Ovary (tissue), 9 donors: ENCODE measurements around the gene CHRNB1. TPM values are rescaled to one million over a fixed set of nuclear protein-coding genes. Genes with fewer than 3 reads are reported as not detected.

Source experiments
- DNase-seq, 5 donors: peaks; one replicate each; pipeline ENCODE4 v3.0.0-alpha.2; 2019 to 2020
- H3K27ac ChIP-seq, 2 donors: fragments of 200-600 bp; one replicate each; pipeline versions ENCODE4 v1.5.1 to v1.8.0; 2019 to 2022
- H3K27me3 ChIP-seq: fragments of 200-600 bp; one replicate; pipeline ENCODE4 v1.8.0; 2022
- H3K36me3 ChIP-seq: fragments of 200-600 bp; sonication (generic); one replicate; pipeline ENCODE4 v1.5.1; 2019
- H3K4me1 ChIP-seq: one replicate; pipeline ENCODE4 v1.8.1; 2013; ENCODE audit warnings: mild to moderate bottlenecking, moderate library complexity; ENCODE audit not compliant: insufficient read depth
- H3K4me3 ChIP-seq: fragments of 200-600 bp; sonication (generic); one replicate; pipeline ENCODE4 v1.5.1; 2017
- H3K9me3 ChIP-seq, 2 donors: fragments of 200-600 bp in 1 of 2; sonication (generic) in 1 of 2; one replicate each; pipeline versions ENCODE4 v1.5.1 to v1.8.1; 2013 to 2019; ENCODE audit warnings: mild to moderate bottlenecking in 1 of 2, moderate library complexity in 1 of 2
- CTCF ChIP-seq, 3 donors: fragments of 450-650 bp in 2 of 3; fragments of 200-600 bp in 1 of 3; IDR thresholded peaks; one replicate each; pipeline versions ENCODE4 v1.5.1 to v1.8.0; 2016 to 2022; ENCODE audit warnings: antibody characterized with exemption in 3 of 3, mild to moderate bottlenecking in 1 of 3
- EP300 ChIP-seq: sonication (generic); formaldehyde crosslinking; IDR thresholded peaks from one replicate; pipeline ENCODE4 v1.6.1; 2017; ENCODE audit warnings: antibody characterized with exemption
- POLR2A ChIP-seq: fragments of 450-650 bp; IDR thresholded peaks from one replicate; pipeline ENCODE4 v1.6.1; 2017; ENCODE audit warnings: antibody characterized with exemption, mild to moderate bottlenecking, moderate library complexity
- whole genome bisulfite sequencing, 3 donors: extraction: QIAGEN DNeasy Blood & Tissue Kit in 1 of 3; methylation state at CpG; one replicate each; pipeline versions ENCODE4 v1.1.5 to v1.1.7; 2013 to 2017; 5-methylcytosine and 5-hydroxymethylcytosine counted together
- intact Hi-C, 4 donors: fragments of 100-400 bp; cut with DNase I; formaldehyde crosslinking; loops; one replicate each; pipeline versions ENCODE4 v1.11.0 to v1.15.1; 2022 to 2023
- polyA plus RNA-seq, 2 donors: library from polyadenylated mRNA; stranded (reverse); fragments of 200-250 nt in 1 of 2; fragments of 350-450 nt in 1 of 2; fragmentation: Illumina TruSeq in 1 of 2; extraction: RNeasy Lipid Tissue Mini Kit (QIAGEN cat#74804) in 1 of 2; gene quantifications; one replicate each; pipeline ENCODE4 v1.2.3, GENCODE V29; 2013 to 2014
- total RNA-seq, 7 donors: library from RNA; depleted of rRNA in 2 of 7; stranded (reverse); fragments of >200 nt in 2 of 7; fragmentation: NEBNext Ultra II Directional in 3 of 7; extraction: Animal tissue kit (Norgen Biotek cat#: 25700) in 3 of 7; gene quantifications; one replicate each; pipeline versions ENCODE4 v1.1.0 to v1.2.4, GENCODE V29; 2016 to 2023
- donor health status: DM: no; HTN: no; CAD: no; lungs with moderate emphysema.
- donor health status: DM: no; HTN: no; CAD: no.
- donor health status: Bipolar disorder and iron deficiency.
- donor health status: DM: yes; HTN: yes; CAD: no.
- donor health status: DM: no; HTN: no; CAD: no.
- donor health status: DM: yes; HTN: yes; CAD: no.

Gene CHRNB1
- total and polyA plus RNA-seq, 9 donors = 3.2 to 13.5 (median 7.6) TPM

- DNase-seq = no peak
- Histone ChIP-seq H3K4me1 (no peaks in the 10 kb centered on the region), H3K4me3 (no peak overlapping the region), H3K9me3 (no peaks in the 10 kb centered on the region), H3K27me3 (no peaks in the 10 kb centered on the region), H3K36me3 (no peaks in the 10 kb centered on the region), H3K27ac (no peak overlapping the region)
- WGBS, 3 donors = 89 to 93% (median 92%) methylated on average over 16 of the region's 16 CpGs
- TF ChIP-seq EP300 (no peak), CTCF (IDR thresholded peaks at IDR 0.05) (no peak), POLR2A (no peak)
- intact Hi-C loops = no loop called here
Measured at GRCh38 chr17:7421186-7421585, 23.7 kb upstream of the CHRNB1 start.

DNA sequence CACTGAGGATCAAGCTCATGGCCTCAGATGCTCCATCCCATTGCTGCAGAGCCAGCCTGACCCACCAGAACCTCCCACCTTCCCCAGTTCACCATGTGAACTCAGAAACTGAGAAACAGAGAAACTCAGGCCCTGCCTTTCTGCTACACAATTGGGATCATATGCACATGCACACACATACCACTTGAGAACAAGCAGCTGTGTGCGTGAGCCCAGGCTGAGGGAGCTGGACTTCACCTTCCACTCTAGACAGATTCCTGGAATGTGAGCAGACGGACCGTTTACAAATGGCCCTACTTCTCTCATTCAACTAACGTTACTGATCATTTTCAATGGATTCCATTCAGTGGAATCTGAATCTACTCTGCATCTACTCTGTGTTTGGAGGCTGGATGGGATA lies 21.2 kb upstream of the CHRNB1 start:
- TF ChIP-seq CTCF (IDR thresholded peaks at IDR 0.05) = no peak
- no peak for TF ChIP-seq EP300
- no peak for TF ChIP-seq POLR2A
- intact Hi-C loops = no loop called here
- H3K4me1 ChIP-seq = no peaks in the 10 kb centered on the region
- no peak overlapping the region for H3K4me3 ChIP-seq
- WGBS, 3 donors = 26 to 31% (median 28%) methylated on average over 4 of the region's 4 CpGs
- no peaks in the 10 kb centered on the region for H3K27me3 ChIP-seq
- no peak for DNase-seq
- no peak overlapping the region for H3K27ac ChIP-seq
- H3K36me3 ChIP-seq = no peaks in the 10 kb centered on the region
- no peaks in the 10 kb centered on the region for H3K9me3 ChIP-seq

- TF ChIP-seq CTCF (IDR thresholded peaks at IDR 0.05) (no peak), EP300 (no peak), POLR2A (no peak)
- H3K4me3 ChIP-seq = no peak within 1 kb of the TSS
- no peaks in the 10 kb centered on the region for H3K36me3 ChIP-seq
- H3K9me3 ChIP-seq = no peaks in the 10 kb centered on the region
- no peaks in the 10 kb centered on the region for H3K27me3 ChIP-seq
- WGBS, 3 donors = 82 to 87% (median 82%) methylated on average over 7 of the region's 7 CpGs
- no peak for DNase-seq
- intact Hi-C loops = no loop called here
- no peak within 1 kb of the TSS for H3K27ac ChIP-seq
- H3K4me1 ChIP-seq = no peaks in the 10 kb centered on the region
Measured at GRCh38 chr17:7425316-7425715, 19.5 kb upstream of the CHRNB1 start, which contains the start of gene SPEM2. Gene SPEM2, plus strand, starts transcription at chr17:7425616. Its CDS starts 73 bp downstream, at chr17:7425689.

DNA sequence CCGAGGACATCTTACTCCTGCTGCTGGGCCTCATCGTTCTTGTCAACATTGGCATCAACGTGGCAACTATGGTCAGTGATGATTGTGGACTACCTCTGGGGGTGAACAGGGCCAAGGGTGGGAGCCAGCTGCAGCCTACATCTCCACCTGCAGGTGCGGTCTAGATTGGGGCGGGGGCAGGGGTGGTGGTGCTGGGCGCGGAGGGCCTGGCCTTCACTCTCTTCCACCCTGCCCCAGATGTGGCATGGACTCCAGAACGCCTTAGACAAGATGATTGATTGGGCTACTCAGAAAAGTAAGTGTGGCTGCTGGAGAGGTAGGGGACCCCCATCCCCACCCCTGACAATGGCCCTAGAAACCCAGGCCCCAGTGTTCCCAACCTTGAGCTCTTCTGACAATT lies 19.1 kb upstream of the CHRNB1 start:
- Histone ChIP-seq H3K4me3 (no peak overlapping the region), H3K4me1 (no peaks in the 10 kb centered on the region), H3K27ac (no peak overlapping the region), H3K9me3 (no peaks in the 10 kb centered on the region), H3K36me3 (no peaks in the 10 kb centered on the region), H3K27me3 (no peaks in the 10 kb centered on the region)
- DNase-seq = no peak
- intact Hi-C loops = no loop called here
- 82 to 89% (median 83%) methylated on average over 8 of the region's 8 CpGs for WGBS, 3 donors
- no peak for TF ChIP-seq CTCF (IDR thresholded peaks at IDR 0.05)
- no peak for TF ChIP-seq POLR2A
- no peak for TF ChIP-seq EP300
